K562 treated with DMSO at 1 percent for 12 hours (cell line): ENCODE results near the gene LARP7. TPM values are rescaled to one million over a fixed set of nuclear protein-coding genes. Genes with fewer than 3 reads are reported as not detected.

Source experiments
- total RNA-seq: library from RNA; unstranded; fragments of 300-600 nt; gene quantifications from 2 replicates; pipeline ENCODE4 v1.2.3, GENCODE V29; 2022; ENCODE audit not compliant: insufficient read depth

The LARP7 gene
- 33.7 and 33.8 TPM in 2 replicates for total RNA-seq

DNA sequence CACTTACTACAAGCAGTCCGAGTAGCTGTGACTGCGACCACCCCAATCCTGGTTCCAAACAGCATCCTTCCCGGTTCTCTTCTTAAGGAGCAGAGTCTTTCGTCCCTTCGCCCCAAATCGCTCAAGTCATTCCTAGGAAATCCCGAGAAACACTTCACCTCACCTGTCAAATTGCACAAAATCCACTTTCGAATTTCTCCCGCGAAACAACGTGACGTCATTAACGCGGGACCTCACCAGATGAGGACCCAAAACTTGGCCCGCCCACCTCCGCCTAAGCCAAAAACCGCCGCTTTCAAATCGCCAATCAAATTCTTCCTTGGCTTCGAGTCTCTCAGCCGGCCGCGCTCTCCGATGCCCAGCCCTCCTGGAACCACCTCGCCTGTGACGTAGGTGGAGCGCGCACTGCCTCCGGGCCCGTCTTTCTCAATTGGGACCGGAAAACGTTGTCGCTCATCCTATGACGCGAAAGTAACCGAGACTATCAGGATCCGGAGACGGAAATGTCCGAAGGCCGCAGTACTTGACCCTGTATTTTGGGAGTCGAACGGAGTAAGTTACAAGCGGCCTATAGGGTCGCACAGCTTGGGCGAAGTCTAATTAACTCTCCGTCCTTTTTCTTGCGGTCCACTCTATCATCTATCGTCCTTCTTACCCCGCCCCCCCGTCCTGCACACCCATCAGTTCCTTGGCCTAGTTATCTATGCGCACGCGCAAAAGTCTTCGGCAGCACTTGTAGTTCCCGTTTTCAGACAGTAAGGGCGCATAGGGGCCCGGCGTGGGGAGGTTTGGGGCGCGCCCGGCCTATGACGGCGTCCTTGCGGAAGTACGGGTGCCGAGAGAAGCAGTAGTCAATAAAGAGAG lies at the start of gene LARP7, which contains the start of gene ZGRF1:
TSS of gene LARP7 (plus strand) at position 456 of the 864 bp plus-strand sequence. CDS start 7,527 bp downstream, outside the sequence.
TSS of gene ZGRF1 (minus strand) at position 222 of the 864 bp plus-strand sequence. CDS start 3,733 bp downstream, outside the sequence.

Other genes with a start within 250 kb of the LARP7 start
- not detected in 2 replicates for gene NEUROG2, start 121.0 kb upstream of the LARP7 start, total RNA-seq
- gene ZGRF1, start 234 bp upstream of the LARP7 start, total RNA-seq, result 3.2 and 14.9 TPM in 2 replicates